ENCODE measurements around the gene SRPK1.

Gene SRPK1

GRCh38 chr6:35824552-35825192 lies 96.2 kb downstream of the SRPK1 start:
- no peak for DNase-seq
- Histone ChIP-seq H3K4me3 (ENCODE audit: low read depth, low read length) (no peak overlapping the region), H3K27me3 (ENCODE audit: insufficient read depth, low read depth, severe bottlenecking) (no peaks in the 10 kb centered on the region), H3K27ac (no peak overlapping the region), H3K36me3 (no peaks in the 10 kb centered on the region), H3K9me3 (ENCODE audit: severe bottlenecking) (no peaks in the 10 kb centered on the region)
- no peak for TF ChIP-seq CTCF (IDR thresholded peaks at IDR 0.05; ENCODE audit: low read depth, low read length)

- no peaks in the 10 kb centered on the region for H3K27me3 ChIP-seq (ENCODE audit: insufficient read depth, low read depth, severe bottlenecking)
- H3K27ac ChIP-seq, result no peak overlapping the region
- no peak for TF ChIP-seq CTCF (IDR thresholded peaks at IDR 0.05; ENCODE audit: low read depth, low read length)
- no peak overlapping the region for H3K4me3 ChIP-seq (ENCODE audit: low read depth, low read length)
- no peaks in the 10 kb centered on the region for H3K9me3 ChIP-seq (ENCODE audit: severe bottlenecking)
- no peaks in the 10 kb centered on the region for H3K36me3 ChIP-seq
- no peak for DNase-seq
Observed at GRCh38 chr6:35823601-35824000, 97.3 kb downstream of the SRPK1 start.

GRCh38 chr6:35817515-35817914 lies 103.4 kb downstream of the SRPK1 start:
- Histone ChIP-seq H3K4me3 (ENCODE audit: low read depth, low read length) (no peak overlapping the region), H3K36me3 (no peaks in the 10 kb centered on the region), H3K27me3 (ENCODE audit: insufficient read depth, low read depth, severe bottlenecking) (no peaks in the 10 kb centered on the region), H3K9me3 (ENCODE audit: severe bottlenecking) (peaks cover 14% of the 10 kb centered on the region), H3K27ac (no peak overlapping the region)
- DNase-seq, result no peak
- no peak for TF ChIP-seq CTCF (IDR thresholded peaks at IDR 0.05; ENCODE audit: low read depth, low read length)

GRCh38 chr6:35811699-35811995 lies 109.3 kb downstream of the SRPK1 start:
- no peak overlapping the region for H3K4me3 ChIP-seq (ENCODE audit: low read depth, low read length)
- no peak for TF ChIP-seq CTCF (IDR thresholded peaks at IDR 0.05; ENCODE audit: low read depth, low read length)
- no peak for DNase-seq
- H3K9me3 ChIP-seq (ENCODE audit: severe bottlenecking), result peaks cover 4% of the 10 kb centered on the region
- no peak overlapping the region for H3K27ac ChIP-seq
- H3K36me3 ChIP-seq, result no peaks in the 10 kb centered on the region
- H3K27me3 ChIP-seq (ENCODE audit: insufficient read depth, low read depth, severe bottlenecking), result no peaks in the 10 kb centered on the region

- Histone ChIP-seq H3K36me3 (no peaks in the 10 kb centered on the region), H3K27me3 (ENCODE audit: insufficient read depth, low read depth, severe bottlenecking) (no peaks in the 10 kb centered on the region), H3K4me3 (ENCODE audit: low read depth, low read length) (no peak overlapping the region), H3K27ac (no peak overlapping the region), H3K9me3 (ENCODE audit: severe bottlenecking) (no peaks in the 10 kb centered on the region)
- DNase-seq, result no peak
- no peak for TF ChIP-seq CTCF (IDR thresholded peaks at IDR 0.05; ENCODE audit: low read depth, low read length)
Observed at GRCh38 chr6:35810971-35811698, 109.8 kb downstream of the SRPK1 start.

- Histone ChIP-seq H3K36me3 (no peaks in the 10 kb centered on the region), H3K27ac (no peak overlapping the region), H3K4me3 (ENCODE audit: low read depth, low read length) (no peak overlapping the region), H3K27me3 (ENCODE audit: insufficient read depth, low read depth, severe bottlenecking) (no peaks in the 10 kb centered on the region), H3K9me3 (ENCODE audit: severe bottlenecking) (no peaks in the 10 kb centered on the region)
- no peak for TF ChIP-seq CTCF (IDR thresholded peaks at IDR 0.05; ENCODE audit: low read depth, low read length)
- no peak for DNase-seq
Observed at GRCh38 chr6:35809809-35810208, 111.1 kb downstream of the SRPK1 start.

All from WERI-Rb-1 (cell line).